Dedifferentiated amniotic fluid mesenchymal stem cell (primary cell): ENCODE results near the gene SYNE1.
"Not testable (repeated sequence)": the region's sequence is repeated elsewhere in the genome, so short reads cannot be mapped to it uniquely, and the experiment has no call there.

Experiments
- DNase-seq: peaks from one replicate; pipeline ENCODE4 v3.0.0-alpha.2; 2016; ENCODE audit errors: extremely low spot score

The SYNE1 gene

DNA sequence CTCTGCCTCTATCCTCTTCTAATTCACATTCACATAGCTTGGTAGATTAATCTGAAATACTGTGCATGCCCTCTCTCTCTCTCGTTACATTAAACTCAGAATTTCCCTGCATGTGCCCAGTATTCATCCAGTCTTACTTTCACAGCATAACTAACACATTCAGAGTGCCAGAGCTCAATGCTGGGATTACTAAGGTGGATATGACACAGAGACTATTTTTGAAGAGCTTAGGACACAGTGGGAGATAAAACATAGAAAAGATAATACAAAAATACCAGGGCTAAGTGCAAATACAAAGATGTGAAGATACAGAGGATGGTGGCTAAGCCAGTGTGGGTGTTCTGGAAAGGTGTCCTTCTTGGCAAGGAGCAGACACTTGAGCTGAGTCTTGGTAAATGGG, 6.3 kb downstream of the SYNE1 start:
- no peak for DNase-seq

DNA sequence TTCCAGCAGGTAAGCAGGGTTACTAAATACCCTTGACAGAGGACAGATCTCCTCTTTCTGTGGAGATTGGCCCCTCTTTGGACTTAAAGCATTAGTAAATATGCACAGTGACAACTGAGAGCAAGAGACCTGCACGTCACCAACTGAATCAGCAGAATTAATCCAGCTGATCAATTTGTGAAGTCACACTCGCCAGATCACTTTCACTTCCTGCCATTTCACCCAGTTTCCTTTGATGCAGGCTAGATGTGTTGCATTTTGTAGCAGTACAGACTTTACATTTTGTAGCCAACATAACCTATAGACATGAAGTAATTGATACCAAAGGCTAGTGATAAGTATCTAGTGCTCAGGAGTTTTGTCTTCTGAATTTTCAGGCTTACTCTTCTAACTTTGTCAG, 11.9 kb downstream of the SYNE1 start:
- no peak for DNase-seq

DNA sequence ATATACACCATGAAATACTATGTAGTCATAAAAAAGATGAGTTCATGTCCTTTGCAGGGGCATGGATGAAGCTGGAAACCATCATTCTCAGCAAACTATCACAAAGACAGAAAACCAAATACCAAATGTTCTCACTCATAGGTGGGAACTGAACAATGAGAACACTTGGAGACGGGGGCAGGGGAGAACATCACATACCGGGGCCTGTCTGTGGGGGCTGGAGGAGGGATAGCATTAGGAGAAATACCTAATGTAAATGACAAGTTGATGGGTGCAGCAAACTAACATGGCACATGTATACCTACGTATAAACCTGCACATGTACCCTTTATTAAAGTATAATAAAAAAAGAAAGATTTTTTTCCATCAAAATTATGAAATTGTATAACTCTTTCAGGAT, 22.4 kb downstream of the SYNE1 start:
- not testable (repeated sequence) for DNase-seq

DNA sequence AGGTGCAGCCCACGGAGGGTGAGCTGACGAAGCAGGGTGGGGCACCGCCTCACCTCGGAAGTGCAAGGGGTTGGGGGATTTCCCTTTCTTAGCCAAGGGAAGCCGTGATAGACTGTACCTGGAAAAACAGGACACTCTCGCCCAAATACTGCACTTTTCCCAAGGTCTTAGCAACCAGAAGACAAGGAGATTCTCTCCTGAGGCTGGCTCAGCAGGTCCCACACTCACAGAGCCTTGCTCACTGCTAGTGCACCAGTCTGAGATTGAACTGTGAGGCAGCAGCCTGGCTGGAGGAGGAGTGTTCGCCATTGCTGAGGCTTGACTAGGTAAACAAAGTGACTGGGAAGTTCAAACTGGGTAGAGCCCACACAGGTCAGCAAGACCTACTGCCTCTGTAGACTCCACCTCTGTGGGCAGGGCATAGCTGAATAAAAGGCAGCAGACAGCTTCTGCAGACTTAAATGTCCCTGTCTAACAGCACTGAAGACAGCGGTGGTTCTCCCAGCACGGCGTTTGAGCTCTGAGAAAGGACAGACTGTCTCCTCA, 28.0 kb downstream of the SYNE1 start:
- no peak for DNase-seq

DNA sequence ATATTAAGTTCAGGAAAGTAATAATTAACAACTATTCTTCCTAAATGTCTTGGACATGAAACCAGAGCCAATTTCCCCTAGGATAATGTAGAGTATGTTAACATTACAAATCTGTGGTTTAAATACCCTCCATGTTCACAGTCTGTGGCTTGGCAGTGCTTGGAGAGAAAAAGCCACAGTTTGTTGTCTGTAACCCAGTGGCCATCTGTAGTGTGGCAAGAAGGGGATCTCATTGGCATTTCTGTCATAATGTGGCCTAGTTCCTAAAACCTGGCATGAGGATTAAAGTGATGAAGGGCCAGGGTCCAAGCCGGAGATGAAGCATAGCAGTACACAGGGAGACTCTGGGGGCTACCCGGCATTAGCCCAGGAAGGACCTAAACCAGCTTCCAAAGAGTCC, 31.2 kb downstream of the SYNE1 start:
- DNase-seq: no peak

DNA sequence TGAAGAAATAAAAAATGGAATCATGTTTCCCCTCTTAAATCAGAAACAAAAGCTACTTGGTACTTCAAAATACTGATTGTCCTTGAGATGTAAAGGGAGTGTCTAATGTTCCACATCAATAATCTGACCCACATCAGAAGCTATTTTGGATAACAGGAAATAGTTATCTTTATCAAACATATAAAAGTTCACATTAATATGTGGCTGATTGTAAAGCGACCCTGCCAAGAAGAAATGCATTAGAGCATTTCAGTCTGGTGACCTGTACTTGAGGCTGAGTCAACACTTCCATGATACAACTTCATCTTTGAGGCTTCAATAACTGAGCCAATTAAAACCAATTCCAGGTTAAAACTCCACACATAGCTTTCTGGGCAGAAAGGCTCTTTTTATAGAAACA, 31.8 kb downstream of the SYNE1 start:
- DNase-seq: no peak

DNA sequence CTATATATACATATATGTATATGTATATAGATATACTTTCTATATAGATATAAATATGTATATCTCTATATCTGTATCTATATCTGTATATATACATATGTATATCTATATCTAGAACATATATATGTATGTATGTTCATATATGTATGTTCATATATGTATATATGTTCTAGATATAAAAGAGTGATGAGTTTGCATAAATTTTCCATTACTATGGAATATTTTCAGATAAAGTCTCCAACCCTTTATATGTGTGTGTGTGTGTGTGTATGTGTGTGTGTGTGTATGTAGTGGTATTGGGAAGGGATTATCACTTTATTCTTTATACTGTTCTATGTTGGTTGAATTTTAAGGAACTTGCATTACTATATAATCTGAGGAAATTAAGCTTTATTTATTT, 33.3 kb downstream of the SYNE1 start:
- no peak for DNase-seq

DNA sequence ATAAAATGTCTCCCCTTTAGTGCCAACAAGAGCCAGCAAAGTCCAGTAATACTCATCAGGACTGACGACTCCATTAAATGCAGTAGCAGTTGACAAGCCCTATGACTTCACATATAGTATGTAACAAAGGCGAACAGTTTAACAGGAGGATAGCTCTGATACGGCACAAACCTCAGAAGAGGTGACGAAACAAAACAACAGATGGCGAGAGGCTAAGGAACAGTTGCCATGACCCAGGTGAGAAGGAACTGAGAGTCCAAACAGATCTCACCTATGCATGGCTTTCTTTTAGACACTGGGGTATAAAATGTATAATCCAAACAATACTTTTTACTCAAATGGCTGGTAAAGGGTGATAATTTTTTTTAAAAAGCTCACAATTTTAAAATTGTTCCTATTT, 37.1 kb downstream of the SYNE1 start:
- no peak for DNase-seq

DNA sequence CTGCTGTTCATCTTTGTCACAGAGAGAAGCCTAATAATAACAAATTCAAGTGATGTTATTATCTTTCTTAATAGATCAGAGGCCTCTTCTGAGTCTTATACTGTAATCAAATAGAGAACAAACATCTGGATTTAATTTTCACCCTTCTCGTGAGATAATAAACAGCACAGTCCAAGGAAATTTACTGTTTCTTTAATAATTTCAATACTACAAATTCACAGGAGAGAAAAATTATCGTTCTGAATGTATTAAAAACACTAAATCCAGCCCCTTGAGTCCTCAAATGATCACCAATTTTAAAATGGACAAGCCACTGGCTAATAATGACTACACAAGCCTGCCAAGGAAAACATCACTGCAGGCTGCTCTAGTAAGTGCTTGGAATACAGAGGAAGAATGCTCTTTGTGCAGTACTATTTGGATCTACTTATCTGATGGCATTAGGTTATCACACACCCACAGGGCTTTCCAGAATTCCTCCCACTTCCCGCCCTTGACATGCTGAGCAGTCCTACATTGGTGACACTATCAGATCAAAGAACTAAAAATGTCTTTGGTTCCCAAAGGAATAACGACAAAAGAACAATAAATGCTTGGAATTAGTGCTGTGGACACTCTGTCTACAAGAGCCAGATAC, 38.1 kb downstream of the SYNE1 start:
- no peak for DNase-seq

DNA sequence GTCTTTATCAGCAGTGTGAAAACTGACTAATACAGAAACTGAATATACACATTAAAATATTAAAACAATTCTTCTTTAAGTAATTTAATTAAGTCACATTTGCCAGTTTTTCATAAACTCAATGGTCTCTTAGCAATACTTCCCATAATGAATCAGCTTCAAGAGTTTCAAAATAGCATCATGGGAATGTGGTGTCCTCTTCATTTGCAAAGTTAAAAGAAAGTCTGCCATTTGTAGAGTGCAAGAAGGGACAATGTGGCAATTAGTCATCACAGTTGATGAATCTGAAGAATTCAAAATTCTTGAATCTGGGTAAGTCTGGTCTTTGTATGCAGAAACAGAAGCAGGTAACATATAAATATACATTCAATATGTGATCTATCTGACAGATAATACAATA, 38.7 kb downstream of the SYNE1 start:
- DNase-seq: no peak

DNA sequence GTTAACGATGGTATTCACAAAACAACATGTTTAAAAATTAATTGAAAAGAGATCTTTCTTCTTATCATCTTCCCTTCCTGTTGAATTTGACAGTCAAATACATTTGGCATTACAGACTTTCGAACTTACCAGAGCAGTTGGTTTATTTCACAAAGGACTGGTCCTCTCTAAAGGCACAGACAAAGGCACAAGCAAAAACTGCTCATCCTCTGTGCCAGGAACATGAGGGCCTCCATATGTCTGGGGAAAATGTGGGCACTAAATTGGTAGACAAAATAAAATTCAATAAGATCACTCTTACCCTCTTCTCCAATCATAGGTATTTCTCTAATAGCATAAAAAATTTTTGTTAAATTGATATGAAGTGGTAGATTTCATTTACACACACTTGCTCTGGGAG, 40.4 kb downstream of the SYNE1 start:
- no peak for DNase-seq

DNA sequence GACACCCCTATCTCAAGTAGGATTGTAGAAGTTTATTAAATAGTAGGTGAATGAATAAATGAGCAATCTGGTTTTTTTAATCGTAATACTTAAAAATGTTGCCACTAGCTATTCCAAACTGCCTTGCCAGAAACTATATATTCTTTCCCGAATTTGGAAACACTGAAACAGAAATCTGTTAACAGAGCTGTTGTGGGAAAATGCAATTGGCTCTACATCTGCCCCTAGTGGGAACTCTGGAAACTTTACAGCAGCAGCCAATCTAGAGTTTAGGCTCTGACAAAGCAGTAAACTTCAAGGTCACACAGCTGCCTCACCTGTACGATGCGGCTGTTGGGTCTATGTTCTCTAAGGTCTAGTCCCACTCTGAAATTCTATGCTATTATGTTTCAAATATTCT, 41.7 kb downstream of the SYNE1 start:
- no peak for DNase-seq

DNA sequence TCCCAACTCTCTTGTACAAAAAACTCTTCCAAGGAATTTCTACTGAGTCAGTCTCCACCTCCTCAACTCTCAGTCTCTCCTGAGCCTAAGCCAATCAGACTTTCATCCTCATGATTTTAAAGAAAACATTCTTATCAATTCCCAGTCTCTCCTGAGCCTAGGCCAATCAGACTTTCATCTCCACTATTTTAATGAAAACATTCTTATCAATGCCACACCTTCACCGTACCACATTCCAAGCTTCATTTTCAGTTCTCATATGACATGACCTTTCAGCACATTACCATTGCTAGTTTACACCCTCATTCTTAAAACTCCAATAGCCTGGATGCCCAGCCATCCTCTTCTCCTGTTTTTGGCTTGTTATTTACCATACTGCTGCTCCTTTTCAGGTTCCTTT, 42.5 kb downstream of the SYNE1 start:
- DNase-seq: no peak

DNA sequence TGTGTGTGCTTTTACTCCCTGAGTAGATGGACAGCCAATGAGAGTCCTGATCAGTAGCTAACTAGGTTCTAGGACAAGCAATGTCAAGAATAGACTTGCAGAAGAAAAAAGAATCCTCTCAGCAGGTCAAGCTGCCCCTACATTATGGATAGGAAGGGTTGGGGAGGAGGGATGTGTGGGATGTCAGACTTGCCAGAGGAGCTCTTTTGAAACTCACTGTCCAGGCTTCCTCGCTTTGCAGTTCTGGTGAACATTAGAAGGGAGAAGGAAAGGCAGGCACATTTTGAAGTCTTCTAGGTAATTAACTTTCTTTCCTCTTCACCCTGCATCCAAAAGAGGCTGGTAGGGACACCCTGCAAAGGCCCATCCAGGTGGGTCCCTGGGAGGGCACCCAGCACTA, 48.7 kb downstream of the SYNE1 start:
- no peak for DNase-seq

DNA sequence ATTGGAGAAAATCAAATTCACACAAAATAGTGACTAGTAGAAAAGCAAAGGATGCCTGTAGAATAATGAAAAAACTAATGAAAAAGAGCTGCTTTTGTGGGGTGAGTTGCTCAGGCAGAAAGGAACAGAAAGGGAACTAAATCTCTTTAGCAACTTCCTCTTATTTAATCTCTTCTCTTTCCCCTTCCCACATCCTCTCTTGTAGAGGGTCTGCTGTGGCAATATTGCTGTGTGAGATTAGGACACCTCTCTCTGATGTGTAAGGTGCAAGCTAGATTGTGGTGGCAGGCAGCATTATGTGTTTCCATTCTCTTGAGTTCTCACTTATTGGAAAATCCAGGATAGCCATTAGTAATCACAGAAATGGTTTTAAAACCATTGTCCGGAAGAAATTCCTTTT, 49.7 kb downstream of the SYNE1 start:
- DNase-seq: no peak

DNA sequence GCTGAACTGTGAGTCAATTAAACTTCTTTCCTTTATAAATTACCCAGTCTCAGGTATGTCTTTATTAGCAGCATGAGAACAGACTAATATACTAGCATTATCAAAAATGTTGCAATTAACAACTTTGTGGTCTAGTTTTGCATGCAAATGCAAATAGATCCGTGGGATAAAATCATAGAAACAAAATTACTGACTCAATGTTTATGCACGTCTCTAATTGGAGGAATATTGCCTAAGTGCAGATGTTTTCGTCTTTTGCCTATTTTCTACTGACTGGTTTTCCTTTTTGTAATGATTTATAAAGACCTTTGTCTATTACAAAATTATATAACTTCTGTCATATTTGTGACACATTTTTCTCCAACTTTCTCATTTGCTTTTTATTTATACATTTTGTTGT, 51.9 kb downstream of the SYNE1 start:
- DNase-seq: no peak

DNA sequence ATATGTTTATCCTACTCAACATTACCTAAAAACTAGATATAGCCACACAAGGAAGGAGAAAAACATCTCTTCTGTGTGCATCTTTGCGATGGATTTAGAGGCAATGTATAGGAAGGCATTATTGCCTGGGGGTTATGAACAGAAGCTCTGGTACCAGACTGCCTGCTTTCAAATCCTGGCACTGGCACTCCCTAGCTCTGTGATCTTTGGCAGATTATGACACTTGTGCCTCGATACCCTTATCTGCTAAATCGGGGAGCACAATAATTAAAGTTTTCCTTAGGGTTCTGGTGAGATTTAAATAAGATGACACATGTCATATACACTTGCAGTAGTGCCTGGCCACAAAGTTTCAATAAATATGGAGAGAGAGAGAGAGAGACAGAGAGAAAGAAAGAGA, 53.3 kb downstream of the SYNE1 start:
- DNase-seq: no peak

DNA sequence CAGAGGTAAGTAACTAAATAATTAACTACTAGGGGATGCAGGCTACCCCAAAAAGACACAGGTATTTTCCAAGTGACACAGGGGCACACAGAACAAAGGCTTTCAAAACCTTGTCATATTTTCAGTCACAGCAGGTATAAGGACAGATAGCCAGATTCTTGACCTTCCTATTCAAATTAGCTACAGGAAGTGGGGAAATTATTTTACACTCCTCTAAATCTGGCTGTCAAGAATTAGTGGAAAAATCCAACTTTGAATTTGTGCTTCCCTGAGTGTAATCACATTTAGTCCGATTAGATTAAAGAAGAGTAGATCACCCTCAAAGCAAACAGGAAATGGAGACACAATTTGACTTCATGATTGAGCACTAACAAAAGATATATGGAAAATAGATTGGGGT, 60.6 kb downstream of the SYNE1 start:
- DNase-seq: no peak

DNA sequence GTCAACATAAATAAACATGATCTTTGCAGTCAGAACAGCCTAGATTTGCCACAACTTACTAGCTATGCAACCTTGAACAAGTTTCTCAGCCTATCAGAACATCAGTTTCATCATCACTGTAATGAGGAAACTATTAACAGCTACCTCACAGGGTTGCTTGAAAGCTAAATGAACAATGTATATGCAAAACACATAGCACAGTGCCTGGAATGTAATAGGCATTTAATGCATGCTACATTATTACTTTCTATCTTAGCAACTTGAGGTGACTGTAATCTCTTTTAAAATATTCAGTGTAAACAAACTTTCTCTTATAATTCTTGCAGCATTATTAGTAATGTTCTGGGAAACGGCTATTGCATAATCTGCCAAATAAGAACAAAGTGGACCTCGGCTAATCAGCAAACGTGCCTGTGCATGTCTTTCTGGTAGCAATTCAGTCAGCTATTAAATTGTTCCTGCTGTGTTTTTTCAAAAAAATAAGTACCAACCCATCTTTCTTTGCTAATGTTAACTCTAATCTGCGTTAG, 61.5 kb downstream of the SYNE1 start:
- DNase-seq: no peak

DNA sequence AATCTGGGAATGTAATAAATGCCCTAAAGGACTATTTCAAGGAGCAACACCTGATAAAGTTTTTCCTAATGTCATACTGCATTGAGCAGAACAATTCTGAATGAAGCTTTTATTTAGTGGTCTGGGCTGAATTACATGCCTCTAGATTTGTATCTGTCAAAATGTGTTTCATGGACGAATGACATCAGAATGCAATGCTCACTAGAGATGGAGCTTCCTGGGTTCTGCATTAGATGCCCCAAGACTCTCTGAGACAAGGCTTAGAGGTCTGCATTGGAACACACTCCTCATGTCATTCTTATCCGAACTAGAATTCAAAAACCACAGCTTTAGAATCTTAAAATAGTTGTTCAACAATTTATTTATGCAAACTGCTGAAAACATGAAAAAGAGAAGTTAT, 62.0 kb downstream of the SYNE1 start:
- no peak for DNase-seq

DNA sequence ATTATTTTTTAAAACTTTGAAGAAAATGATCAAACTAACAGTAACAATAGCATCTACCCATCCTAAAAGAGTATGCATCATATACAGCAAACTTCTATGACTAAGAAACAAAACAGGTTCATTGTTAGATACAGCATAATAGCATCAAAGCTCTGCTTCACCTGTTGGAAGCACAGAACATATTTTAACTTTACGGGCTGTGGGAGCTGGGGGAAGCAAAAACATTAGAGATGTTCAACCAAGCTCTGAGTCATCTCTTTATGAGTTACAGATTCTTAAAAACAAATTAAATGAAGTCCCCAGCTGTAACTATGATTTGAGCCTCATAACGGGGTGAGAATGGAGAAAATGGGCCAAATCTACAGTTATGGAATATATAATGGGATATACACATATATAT, 63.4 kb downstream of the SYNE1 start:
- DNase-seq: no peak

DNA sequence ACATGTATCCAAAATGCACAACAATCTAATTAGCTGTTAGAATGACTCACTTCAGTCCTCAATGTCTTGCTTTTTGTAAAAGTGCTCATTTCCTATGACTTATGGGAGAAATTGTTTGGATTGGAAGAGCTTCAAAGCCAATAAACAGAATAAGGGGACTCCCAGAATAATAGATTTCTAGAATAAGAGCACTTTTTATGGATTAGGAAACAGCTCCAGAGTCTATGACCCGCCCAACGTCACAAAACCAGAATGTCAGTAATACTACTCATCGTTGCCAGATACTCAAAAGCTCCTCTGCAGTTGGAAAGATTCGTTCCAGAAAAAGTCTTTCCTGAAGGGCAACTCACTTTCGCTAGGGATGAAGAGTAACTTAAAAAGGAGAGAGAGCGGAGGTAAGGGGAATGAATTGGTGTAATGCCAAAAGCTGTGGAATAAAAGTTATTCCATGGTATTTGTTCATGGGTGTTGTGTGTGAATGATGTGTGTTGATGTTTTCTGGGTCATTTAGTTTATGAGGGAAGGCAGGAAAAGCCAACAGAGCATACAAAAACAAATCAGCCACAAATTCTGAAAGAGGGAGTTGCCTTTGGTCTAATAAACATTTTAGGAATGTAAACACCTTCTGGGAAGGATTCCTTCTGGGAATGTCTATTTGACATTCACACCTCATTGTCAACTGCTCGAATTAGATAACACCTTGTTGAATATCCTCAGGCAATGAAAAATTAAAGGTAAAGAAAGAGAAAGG, 64.6 kb downstream of the SYNE1 start:
- DNase-seq: no peak

DNA sequence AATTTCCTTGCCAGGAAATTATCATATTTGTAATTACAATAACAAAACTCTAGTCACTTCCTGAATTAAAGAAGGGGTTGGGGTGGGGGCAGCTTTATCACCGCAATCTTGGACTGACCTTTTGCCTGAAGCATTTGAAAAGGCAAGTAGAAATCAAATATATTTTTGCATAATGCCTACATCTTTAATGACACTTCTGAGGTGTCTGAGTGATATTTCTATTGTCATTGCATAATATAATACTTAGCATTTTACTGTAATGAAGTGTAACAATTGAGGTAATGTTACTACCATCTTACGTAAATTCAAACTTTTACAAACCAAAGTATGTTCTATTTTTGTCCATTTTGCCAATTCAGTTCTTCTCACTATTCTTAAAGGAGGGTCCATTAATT, 65.2 kb downstream of the SYNE1 start:
- DNase-seq: no peak
